Left ventricle myocardium inferior (tissue), 1 donor: ENCODE data around the gene STXBP3. TPM values are rescaled to one million over a fixed set of nuclear protein-coding genes. Genes with fewer than 3 reads are reported as not detected.

ENCODE experiments used
- DNase-seq: peaks from one replicate; pipeline ENCODE4 v3.0.0-alpha.2; 2020
- H3K27ac ChIP-seq: fragments of 200-600 bp; replicated peaks from 2 replicates; pipeline ENCODE4 v1.8.0; 2021
- H3K27me3 ChIP-seq: fragments of 200-600 bp; 2 replicates; pipeline ENCODE4 v1.8.0; 2021; ENCODE audit warnings: low read depth
- H3K36me3 ChIP-seq: fragments of 200-600 bp; 2 replicates; pipeline ENCODE4 v1.8.0; 2021
- H3K4me1 ChIP-seq: fragments of 200-600 bp; 2 replicates; pipeline ENCODE4 v1.8.0; 2021
- H3K4me3 ChIP-seq: fragments of 200-600 bp; 2 replicates; pipeline ENCODE4 v1.8.0; 2021; ENCODE audit warnings: mild to moderate bottlenecking, moderate library complexity
- H3K9me3 ChIP-seq: fragments of 200-600 bp; replicated peaks from 2 replicates; pipeline ENCODE4 v1.8.0; 2021
- intact Hi-C: fragments of 100-400 bp; cut with micrococcal nuclease; formaldehyde crosslinking; loops from one replicate; pipeline ENCODE4 v1.11.0; 2022
- total RNA-seq: library from RNA; stranded (reverse); fragmentation: NEBNext Ultra II Directional; extraction: Animal tissue kit (Norgen Biotek cat#: 25700); gene quantifications from one replicate; pipeline ENCODE4 v1.2.1, GENCODE V29; 2021
- TF ChIP-seq, protein P1 (sequence below): fragments of 200-600 bp; IDR thresholded peaks from 2 replicates; pipeline ENCODE4 v1.8.0; 2021; ENCODE audit warnings: antibody characterized with exemption, mild to moderate bottlenecking, borderline replicate concordance
- donor health status: DM: no; HTN: yes; CAD: no; lungs with severe emphysema.

STXBP3 gene
- total RNA-seq, 1 donor from 2014 or later = 26.8 TPM

DNA sequence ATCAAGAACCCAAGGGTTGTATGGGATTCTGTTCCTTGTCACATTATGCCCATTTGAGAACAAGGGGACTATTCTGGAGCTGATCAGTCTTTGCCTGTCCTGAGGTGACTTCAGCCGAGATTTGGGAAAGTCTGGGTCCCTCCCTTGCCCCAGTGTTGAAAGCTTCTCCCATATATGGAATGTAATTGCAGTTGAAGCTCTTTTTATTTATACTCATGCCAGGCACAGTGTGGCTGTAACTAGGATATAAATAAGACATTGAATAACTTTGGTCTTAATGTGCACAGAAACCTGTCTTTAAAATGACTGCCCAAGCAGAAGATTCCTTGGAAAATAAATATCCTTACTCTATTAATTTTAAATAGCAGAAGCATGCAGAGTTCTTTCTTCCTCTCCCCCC is 95.2 kb downstream of the STXBP3 start:
- no peak for DNase-seq
- Histone ChIP-seq H3K9me3 (peaks cover 5% of the 10 kb centered on the region), H3K27me3 (no peaks in the 10 kb centered on the region), H3K4me1 (peaks cover 16% of the 10 kb centered on the region), H3K4me3 (no peak overlapping the region), H3K36me3 (no peaks in the 10 kb centered on the region), H3K27ac (no peak overlapping the region)
- intact Hi-C loops = no loop called here
- TF ChIP-seq, protein P1, sequence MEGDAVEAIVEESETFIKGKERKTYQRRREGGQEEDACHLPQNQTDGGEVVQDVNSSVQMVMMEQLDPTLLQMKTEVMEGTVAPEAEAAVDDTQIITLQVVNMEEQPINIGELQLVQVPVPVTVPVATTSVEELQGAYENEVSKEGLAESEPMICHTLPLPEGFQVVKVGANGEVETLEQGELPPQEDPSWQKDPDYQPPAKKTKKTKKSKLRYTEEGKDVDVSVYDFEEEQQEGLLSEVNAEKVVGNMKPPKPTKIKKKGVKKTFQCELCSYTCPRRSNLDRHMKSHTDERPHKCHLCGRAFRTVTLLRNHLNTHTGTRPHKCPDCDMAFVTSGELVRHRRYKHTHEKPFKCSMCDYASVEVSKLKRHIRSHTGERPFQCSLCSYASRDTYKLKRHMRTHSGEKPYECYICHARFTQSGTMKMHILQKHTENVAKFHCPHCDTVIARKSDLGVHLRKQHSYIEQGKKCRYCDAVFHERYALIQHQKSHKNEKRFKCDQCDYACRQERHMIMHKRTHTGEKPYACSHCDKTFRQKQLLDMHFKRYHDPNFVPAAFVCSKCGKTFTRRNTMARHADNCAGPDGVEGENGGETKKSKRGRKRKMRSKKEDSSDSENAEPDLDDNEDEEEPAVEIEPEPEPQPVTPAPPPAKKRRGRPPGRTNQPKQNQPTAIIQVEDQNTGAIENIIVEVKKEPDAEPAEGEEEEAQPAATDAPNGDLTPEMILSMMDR = no peak

DNA sequence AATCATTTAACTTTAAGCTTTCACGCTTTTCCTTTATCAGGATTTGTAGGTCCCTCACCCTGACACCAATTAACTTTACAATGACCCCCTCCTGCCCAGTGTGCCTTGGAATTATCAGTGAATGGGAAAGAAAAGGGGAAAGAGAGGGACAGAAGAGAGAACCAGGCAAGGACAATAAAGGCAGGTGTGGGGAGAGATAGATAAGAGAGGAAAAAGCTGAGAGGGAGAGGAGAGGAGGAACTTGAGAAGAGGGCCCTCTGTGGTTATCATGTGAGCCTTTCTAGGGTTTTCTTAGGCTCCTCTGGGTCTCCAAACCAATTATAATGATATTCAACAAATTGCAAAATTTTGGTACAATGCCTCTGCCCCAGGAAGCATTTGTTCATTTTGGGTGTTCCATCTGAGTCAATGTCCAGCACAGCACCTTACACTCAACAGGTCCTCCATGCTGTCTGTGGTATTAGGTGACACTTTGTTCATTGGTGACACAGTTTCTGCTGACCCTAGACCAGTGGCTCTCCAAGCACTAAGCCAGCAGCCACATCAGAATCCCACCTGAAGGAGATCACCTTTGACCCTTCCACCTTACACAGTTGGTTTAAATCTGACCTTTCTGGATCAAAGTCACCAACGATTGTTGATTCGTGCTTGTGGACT is 96.2 kb downstream of the STXBP3 start:
- Histone ChIP-seq H3K9me3 (peaks cover 5% of the 10 kb centered on the region), H3K27me3 (no peaks in the 10 kb centered on the region), H3K4me1 (peaks cover 16% of the 10 kb centered on the region), H3K27ac (no peak overlapping the region), H3K36me3 (no peaks in the 10 kb centered on the region), H3K4me3 (no peak overlapping the region)
- TF ChIP-seq, protein P1 = no peak
- intact Hi-C loops = no loop called here
- no peak for DNase-seq

DNA sequence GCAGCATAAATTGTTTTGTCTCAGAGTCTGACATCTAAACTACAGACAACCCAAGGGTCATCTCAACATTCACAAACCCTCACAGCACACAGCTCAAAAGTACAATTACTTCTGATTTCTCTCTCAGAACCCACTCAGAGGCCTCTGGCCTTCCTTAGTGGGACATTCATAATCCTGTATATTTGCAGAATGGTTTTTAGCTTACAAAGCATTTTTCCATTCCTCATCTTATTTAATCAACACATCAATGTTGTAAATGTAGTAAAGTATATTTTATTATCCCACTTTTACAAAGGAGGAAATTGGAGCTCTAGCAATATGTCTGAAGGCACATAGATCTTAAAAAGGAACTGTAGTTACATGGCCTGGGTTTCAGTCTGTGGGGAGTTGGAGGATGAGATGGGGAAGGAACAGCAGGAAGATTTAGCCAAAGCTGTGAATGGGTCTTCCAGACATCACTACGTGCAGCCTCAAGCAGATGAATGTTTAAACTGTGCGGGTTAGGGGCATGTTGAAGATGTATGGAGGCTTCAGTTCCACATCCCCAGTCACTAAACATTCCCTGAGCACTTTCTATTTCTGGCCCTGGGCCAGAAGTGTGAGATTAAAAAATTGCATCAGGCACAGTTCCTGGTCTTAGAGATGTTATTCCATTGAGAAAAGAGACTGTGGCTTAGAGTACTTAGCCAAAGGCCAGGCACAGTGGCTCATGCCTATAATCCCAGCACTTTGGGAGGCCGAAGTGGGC is 97.1 kb downstream of the STXBP3 start:
- intact Hi-C loops = no loop called here
- no peak for DNase-seq
- Histone ChIP-seq H3K36me3 (no peaks in the 10 kb centered on the region), H3K9me3 (peaks cover under 1% of the 10 kb centered on the region), H3K27me3 (no peaks in the 10 kb centered on the region), H3K4me3 (no peak overlapping the region), H3K27ac (no peak overlapping the region), H3K4me1 (peaks cover 16% of the 10 kb centered on the region)
- TF ChIP-seq, protein P1 = no peak

DNA sequence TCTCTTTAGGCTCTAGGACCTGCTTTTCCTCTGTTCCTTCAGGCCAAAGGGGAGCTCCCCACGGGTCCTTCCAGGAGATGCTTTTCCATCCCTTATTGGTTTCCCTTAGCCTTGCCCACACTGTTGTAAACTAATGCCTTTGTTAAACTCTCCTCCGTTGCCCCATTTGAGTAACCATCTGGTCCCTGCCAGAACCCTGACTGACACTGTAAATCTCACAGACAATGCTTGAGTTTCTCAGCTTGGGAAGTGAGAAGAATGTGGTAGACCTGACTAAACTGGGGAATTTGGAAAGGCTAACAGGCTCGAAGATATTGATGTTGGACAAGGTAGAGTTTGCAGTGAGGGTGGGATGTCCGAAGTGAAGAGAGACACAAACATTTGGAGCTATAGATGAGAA is 99.0 kb downstream of the STXBP3 start:
- H3K4me1 ChIP-seq = peaks cover 16% of the 10 kb centered on the region
- H3K27me3 ChIP-seq = no peaks in the 10 kb centered on the region
- intact Hi-C loops = no loop called here
- H3K4me3 ChIP-seq = no peak overlapping the region
- no peak for DNase-seq
- no peak overlapping the region for H3K27ac ChIP-seq
- no peaks in the 10 kb centered on the region for H3K9me3 ChIP-seq
- TF ChIP-seq, protein P1 = no peak
- no peaks in the 10 kb centered on the region for H3K36me3 ChIP-seq

DNA sequence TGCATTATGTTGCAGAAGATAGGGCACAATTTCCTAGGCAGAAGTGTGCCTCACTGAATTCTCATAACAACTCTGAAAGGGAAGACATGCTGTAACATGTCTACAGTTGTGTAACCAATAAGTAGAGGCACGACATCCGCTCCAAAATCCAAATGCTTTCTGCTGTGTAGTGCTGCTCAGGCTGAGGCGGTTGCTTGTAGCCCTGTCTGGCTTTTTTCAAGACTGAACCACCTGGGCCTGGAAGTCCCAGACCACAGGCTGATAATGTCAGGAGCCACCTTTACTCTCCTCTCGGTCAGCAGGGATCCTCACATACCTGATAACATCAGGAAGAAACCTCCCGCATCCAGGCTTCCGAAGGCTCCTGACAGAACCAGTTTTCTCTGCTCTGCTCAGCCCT is 99.5 kb downstream of the STXBP3 start:
- Histone ChIP-seq H3K27me3 (no peaks in the 10 kb centered on the region), H3K36me3 (no peaks in the 10 kb centered on the region), H3K4me1 (peaks cover 16% of the 10 kb centered on the region), H3K4me3 (no peak overlapping the region), H3K27ac (no peak overlapping the region), H3K9me3 (no peaks in the 10 kb centered on the region)
- TF ChIP-seq, protein P1 = no peak
- intact Hi-C loops = no loop called here
- no peak for DNase-seq
